ENCODE measurements around the gene LIMA1. TPM values are rescaled to one million over a fixed set of nuclear protein-coding genes. Genes with fewer than 3 reads are reported as not detected.
"Not testable (repeated sequence)": the region's sequence is repeated elsewhere in the genome, so short reads cannot be mapped to it uniquely, and the experiment has no call there.

The LIMA1 gene
- total RNA-seq, 1 donor from 2014 or later = 117 TPM

DNA sequence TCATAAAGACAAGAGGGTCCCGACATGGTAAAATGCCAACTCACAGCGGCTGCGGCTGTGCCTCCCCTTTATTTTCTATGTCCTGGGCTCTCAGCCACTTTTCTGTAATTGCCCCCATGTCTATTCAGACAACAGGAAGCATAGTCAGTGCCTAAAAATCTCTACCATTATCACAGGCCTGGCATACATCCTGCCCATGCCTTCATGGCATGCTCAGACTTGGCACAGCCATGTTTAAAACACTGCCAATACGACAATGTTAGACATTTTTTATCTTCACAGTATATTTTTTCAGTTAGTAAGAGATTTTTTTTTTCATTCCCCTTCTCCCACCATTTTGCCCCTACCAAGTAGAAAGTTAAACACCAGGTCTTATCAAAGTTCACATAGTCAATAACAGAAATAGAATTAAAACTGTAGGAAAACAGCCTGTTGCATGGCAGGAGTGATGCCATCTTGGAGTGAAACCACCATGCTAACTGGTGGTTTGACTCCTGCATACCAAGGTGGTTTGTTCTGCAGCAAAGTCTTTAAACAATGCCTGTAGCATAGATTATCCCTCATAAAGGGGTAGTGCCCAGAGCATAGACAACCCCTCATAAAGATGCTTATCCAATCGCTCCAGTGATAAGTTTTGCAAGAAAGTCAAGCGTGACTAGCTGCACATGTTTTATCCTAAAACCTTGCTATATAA is 97.2 kb downstream of the LIMA1 start:
- DNase-seq (ENCODE audit: low spot score) = no peak

DNA sequence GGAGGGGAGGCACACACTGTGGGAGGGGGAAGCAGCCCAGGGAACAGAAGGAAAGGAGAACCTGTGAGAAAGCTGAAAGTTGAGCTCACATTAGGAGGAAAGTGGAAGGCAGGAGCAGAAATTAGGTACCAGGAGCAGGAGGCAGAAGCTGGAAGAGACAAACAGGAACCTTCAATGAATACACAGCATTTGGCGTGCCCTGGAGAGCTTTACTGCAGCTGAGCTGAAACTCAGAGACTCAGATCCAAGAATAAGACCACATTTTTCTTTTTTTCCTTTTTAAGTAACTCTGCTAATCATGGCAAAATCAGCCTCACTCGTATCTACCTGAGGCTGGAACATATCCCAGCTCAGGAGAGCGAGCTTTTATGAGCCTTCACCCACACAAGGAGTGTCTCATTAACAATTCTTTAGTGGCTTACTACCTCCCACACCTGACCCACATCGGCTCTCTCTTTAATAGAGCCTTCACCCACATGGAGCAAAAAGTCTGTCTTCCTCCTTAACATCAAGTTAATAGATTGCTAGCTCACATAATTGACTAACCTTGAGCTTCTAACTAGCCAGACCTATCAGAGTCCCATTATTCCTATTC is 97.9 kb downstream of the LIMA1 start:
- DNase-seq (ENCODE audit: low spot score) = no peak

DNA sequence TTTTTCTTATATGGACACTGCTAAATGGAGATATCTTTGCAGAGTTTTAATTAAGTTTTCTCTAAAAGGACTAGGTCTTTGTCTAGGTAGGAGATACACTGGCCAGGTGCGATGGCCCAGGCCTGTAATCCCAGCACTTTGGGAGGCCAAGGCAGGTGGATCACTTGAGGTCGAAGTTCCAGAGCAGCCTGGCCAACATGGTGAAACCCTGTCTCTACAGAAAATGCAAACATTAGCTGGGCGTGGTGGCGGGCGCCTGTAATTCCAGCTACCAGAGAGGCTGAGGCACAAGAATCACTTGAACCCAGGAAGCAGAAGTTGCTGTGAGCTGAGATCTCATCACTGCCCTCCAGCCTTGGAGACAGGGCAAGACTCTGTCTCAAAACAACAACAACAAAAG is 99.1 kb downstream of the LIMA1 start:
- DNase-seq (ENCODE audit: low spot score) = no peak

DNA sequence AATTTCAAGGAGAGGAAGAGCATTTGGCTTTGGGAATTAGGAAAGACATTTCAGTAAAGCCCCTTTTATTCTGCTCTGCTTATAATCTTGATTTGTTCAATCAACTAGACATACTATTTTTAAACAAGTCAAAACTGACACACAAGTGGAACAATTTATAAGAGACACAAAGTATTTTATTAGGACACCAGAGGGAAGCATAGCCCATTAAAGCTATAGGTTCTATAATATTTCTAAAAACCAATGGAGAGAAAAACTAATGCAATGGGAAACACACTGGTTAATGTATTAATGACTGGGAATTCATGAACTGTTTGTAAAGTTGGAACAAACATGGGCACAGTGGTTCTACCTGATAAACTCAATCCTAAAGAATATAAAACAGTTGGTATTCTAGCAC is 100.9 kb downstream of the LIMA1 start:
- no peak for DNase-seq (ENCODE audit: low spot score)

- DNase-seq (ENCODE audit: low spot score) = no peak
Measured at GRCh38 chr12:50181691-50182090, 101.6 kb downstream of the LIMA1 start.

DNA sequence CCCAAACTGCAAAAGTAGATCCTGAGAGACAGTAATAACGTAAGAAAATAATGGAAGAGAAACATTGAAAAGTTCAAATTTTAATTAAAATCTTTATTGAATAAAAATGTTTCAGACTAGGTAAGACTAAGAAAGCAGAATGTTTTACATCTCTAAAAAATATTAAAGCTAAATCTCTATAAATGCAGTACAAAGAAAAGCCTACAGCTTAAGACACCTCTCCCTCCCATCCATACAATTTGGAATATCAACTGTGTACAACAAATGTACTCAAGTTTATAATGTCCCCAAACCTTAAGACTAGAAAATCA is 107.6 kb downstream of the LIMA1 start:
- no peak for DNase-seq (ENCODE audit: low spot score)

GRCh38 chr12:50174971-50175715 is 108.2 kb downstream of the LIMA1 start:
- no peak for DNase-seq (ENCODE audit: low spot score)

DNA sequence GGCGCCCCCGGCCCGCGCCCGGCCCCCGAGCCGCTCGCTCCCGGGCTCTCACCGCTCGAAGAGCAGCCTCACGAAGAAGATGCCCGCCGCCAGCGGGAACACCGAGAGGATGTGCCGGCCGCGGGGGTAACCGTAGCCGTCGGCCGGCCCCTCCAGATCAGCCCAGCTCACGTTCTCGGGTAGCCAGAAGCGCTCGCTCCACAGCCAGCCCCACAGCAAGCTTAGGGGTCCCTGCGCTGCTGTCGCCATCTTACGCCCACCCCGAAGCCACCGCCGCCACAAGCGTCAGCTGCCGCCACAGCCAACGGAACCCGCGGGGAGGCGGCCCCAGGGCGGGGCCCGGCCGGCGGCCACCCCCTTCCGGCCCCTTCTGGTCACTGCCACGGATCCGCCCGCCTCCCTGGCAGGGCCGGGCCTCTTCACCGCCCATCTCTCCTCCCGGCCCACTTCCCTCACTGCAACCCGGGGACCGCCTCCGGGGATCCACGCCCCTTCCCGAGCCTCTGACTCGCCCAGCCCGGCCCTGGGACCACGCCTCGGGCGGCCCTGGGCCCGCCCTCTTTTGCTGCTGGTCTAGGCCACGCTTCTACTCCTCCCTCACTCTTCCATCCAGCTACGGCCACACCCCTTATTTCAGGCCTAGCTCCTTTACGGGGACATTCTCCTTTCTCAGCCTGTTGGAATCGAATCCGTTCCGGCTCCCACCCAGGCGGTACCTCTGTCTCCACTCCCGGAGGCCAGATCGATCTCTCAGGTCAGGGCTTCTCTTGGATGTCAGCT is 116.1 kb downstream of the LIMA1 start, which contains the start of gene CERS5:
Gene CERS5 (minus strand): TSS at position 321 of the 780 bp plus-strand sequence. CDS start 72 bp downstream, at position 249.
- peak; percentile 99 for DNase-seq (ENCODE audit: low spot score)

- DNase-seq (ENCODE audit: low spot score) = peak; percentile 18
Measured at GRCh38 chr12:50166799-50167048, 116.6 kb downstream of the LIMA1 start.

DNA sequence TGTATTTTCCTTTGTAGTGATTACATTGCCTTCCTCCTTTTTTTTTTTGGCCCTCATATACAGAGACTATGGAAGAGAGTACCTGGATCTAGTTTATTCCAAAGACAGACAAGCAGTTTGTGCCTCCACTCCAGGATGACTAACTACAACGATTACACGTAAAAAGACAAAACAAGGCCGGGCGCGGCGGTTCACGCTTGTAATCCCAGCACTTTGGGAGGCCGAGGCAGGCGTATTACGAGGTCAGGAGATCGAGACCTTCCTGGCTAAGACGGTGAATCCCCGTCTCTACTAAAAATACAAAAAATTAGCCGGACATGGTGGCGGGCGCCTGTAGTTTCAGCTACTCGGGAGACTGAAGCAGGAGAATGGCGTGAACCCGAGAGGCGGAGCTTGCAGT is 118.4 kb downstream of the LIMA1 start:
- DNase-seq (ENCODE audit: low spot score) = no peak

GRCh38 chr12:50162230-50162629 is 121.1 kb downstream of the LIMA1 start:
- DNase-seq (ENCODE audit: low spot score) = no peak

DNA sequence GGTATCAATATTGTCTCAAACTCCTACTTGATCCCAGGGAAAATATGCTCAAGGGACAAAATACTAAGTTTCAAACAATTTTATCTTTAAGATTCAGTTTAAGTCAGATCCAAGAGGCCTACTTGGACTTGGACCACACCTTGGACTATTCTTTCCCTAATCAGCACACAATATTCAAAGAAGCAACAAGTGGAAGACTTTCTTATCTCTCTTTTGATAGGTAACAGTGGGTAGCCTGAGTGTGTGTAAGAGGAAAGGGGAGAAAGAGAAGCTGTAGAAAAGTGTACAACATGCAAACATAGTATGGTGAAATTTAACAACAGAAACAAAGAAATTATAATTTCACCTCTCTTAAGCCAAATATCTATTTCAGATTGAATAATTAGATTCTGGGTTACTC is 122.7 kb downstream of the LIMA1 start:
- no peak for DNase-seq (ENCODE audit: low spot score)

GRCh38 chr12:50157259-50157658 is 126.1 kb downstream of the LIMA1 start:
- no peak for DNase-seq (ENCODE audit: low spot score)

DNA sequence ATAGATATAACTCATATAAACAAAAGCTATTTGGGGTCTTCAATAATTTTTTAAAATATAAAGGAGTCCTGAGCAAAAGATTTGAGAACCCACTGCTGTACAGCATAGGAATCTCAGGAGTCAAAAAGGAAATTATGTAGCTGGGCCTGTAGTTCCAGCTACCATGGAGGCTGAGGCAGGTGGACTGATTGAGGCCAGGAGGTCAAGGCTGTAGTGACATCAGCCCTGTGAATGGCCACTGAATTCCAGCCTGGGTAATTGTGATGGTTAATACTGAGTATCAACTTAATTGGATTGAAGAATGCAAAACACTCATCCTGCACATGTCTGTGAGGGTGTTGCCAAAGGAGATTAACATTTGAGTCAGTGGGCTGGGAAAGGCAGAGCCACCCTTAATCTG is 126.7 kb downstream of the LIMA1 start:
- no peak for DNase-seq (ENCODE audit: low spot score)

- not testable (repeated sequence) for DNase-seq (ENCODE audit: low spot score)
Measured at GRCh38 chr12:50154947-50155346, 128.4 kb downstream of the LIMA1 start.

DNA sequence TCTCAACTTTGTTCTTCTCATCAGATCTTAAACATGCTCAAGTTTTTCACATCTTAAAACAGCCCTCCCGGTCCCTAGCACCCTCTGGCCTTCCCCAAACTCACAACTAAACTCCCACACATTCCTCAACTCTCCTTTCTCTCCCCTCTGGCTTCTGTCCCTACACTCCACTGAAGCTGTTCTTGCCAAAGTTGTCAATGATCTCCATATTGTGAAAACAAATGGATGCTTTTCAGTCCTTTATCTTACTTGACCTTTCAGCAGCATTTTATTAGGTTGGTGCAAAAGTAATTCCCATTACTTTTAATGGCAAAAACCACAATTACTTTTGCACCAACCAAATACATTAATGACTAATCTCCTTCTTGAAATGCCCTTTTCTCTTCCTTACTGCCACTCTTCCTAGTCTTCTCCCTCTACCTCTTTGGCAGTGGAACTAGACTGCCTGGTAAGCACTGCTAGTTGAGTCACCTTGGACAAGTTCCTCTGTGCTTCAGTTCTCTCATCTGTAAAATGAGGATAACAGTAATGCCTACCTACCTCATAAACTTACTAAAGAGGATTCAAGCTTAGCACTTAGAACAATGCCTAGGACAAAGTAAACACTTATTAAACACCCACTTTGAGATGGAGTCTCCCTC is 132.2 kb downstream of the LIMA1 start:
- DNase-seq (ENCODE audit: low spot score) = no peak

DNA sequence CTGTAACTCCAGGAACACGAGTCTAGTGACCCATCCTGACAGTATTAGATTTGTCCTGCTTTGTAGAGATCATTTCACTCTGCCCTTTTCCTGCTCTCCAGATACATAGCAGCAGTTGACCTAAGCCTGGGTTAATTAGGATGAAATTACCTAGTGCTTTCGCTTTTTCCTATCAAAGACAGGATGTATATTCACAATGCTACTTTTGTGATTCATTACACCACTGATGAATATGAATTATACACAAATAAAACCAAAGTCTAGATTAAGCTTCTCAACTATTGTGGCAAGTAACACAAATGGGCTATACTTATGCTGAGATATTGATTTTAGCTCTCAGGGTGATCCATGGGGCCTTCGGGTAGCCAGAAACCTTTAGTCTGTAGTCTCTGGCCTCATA is 134.0 kb downstream of the LIMA1 start:
- no peak for DNase-seq (ENCODE audit: low spot score)

DNA sequence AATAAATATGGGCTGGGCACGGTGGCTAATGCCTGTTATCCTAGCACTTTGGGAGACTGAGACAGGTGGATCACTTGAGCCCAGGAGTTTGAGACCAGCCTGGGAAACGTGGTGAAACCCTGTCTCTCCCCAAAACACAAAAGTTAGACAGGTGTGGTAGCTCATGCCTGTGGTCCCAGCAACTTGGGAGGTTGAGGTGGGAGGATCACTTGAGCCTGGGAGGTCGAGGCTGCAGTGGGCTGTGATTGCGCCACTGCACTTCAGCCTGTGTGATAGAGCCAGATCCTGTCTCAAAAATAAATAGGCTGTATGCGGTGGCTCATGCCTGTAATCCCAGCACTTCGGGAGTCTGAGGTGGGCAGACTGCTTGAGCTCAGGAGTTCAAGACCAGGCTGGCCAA is 135.3 kb downstream of the LIMA1 start:
- not testable (repeated sequence) for DNase-seq (ENCODE audit: low spot score)

GRCh38 chr12:50147281-50147680 is 136.0 kb downstream of the LIMA1 start:
- DNase-seq (ENCODE audit: low spot score) = no peak

- DNase-seq (ENCODE audit: low spot score) = no peak
Measured at GRCh38 chr12:50145439-50145838, 137.9 kb downstream of the LIMA1 start.

DNA sequence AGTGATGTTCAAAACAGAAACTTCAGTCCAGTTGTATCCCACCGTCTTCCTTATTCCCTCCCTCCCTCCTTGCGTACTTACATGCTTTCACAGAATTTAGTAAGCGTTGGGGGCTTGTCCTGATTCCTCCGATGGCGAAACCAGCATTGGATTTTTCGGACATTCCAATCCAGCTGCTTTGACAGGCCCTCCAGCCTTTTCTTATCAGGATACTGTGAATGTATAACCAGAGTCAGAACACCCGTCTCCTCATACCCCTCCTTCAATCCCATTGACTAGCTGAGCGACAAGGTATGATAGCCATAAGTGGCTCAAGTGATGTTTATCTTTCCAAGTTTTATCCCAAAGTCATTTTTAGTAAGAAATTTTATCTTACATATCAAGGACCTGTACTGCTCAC is 140.3 kb downstream of the LIMA1 start:
- DNase-seq (ENCODE audit: low spot score) = no peak

DNA sequence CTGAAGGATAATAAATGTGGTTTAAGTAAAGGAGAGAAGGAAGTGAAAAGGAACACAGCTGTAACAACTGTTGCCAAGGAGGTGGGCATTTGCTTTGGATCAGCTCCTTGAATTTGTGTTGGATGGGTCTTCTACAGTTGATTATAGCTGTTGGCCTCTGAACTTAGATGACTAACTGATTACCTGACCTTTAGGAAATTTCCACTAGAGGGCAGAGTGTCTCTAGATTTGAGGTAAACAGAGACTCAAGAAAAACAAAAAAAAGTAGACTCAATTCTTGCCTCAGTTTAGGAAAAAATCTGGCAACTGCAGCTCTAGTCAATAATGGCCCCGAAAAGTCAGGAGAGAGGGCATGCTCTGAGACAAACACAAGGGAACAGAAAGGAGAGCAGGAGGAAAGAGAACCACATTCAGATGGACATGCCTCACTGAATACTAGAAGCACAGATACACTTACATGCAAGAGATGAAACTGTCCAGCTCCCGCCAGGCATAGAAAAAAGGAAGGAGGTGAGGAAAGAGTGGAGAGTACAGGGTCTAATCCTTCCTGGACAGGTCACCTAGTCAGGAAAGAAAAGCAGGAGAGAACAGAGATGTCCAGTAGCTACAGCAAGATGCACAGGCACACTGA is 150.7 kb downstream of the LIMA1 start:
- no peak for DNase-seq (ENCODE audit: low spot score)
